Inflammatory macrophage (primary cell): Measurements from ENCODE around the gene GEMIN7.
"Not testable (repeated sequence)": the region's sequence is repeated elsewhere in the genome, so short reads cannot be mapped to it uniquely, and the experiment has no call there.

Source experiments
- DNase-seq, 2 donors: peaks; one replicate each; pipeline ENCODE4 v3.0.0-alpha.2; 2020 to 2022

The GEMIN7 gene

DNA sequence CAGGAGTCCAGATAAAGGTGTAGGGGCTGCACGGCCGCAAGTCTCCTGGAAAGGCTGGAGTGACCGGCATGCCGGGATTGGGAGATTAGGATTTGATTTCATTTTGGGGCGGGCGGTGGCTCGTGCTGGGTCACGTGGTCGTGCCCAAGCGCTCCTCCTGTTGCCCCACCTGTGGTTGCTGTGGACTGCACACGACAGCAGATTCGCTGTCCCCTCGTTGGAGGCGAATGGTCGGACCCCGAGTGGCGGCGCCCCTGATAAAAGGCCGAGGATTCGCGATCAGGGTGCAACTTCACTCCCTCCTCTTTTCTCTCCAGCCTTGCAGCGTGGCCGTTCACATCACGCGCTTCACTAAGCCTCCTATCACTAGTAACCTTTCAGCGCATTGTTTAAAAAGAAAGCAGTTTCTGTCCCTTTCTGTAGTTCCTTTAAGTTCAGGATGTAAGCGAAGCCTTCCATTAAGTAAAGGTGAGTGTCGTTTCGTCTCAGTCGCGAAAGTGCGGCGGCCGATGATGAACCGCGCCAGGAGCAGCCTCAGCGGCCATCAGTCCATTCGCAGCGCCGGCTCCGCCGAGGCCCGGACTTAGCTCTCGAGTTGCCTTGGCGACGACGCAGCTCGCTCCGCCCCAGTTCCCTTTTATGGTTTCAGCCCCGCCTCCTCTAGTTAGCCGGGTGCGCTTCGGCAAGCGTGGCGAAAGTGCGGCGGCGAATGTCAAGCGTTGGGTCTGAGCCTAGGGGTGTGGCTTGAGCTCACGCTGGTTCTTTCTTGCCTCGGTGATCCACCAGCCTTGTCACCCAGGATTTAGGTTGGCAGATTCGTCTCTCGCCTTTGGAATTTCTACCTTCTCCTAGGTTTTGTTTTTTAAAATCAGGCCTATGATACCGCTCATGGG, 12.2 kb downstream of the GEMIN7 start:
- DNase-seq: peak; percentile 99 to 100

DNA sequence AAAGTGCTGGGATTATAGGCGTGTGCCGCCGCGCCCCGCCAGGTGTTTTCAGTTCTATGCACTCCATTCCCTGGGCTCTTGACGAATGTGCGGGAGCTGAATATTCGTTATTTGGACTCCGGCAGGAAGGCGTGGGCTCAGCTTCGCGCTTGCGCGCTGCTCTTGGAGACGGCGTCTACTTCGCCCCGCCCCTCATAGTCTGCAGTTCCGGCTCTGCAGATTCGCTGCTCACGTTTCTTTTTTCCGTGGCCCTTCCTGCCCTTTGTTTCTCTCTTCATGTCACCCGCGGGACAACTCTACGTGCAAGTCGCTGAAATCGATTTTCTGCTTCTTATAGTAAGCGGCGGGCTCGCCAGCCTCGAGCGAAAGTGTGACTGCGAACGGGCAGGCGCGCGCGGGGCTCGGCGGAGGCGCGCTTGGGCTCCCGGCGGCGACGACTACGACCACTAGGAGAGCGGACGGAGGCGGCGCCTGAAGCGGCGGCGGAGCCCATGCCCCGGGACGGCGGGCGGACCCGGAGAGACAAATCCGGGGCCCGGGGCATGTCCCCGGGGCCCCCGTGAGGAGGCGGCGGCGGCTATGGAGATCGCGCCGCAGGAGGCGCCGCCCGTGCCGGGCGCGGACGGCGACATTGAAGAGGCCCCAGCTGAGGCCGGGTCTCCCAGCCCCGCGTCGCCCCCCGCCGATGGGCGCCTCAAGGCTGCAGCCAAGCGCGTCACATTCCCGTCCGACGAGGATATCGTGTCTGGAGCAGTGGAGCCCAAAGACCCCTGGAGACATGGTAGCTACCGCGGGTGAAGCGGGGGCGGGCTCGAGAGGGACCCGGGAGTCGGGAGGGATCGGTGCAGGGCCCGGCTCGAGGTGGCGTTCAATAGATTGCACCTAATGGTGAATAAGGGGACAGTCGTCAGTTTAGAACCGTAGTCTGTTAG, 14.0 kb downstream of the GEMIN7 start, which contains the start of gene PPP1R37:
PPP1R37 (plus strand) TSS at position 433 of the 932 bp plus-strand sequence; CDS start at position 580, 147 bp downstream.
- DNase-seq: peak; percentile 95 to 97

DNA sequence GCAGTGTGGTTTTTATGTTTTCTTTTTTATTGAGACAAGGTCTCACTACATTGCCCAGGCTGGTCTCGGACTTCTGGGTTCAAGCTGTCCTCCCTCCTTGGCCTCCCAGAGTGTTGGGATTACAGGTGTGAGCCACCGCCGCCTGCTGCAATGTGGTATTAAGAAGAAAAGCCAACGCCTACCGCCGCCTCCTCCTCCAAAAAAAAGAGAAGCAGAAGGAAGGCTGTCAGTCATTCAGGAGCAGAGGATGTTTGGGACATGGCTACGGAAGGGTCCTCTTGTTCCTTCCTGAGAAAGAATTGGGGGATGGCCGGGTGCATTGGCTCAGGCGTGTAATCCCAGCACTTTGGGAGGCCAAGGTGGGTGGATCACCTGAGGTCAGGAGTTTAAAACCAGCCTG, 15.1 kb downstream of the GEMIN7 start:
- DNase-seq: peak in 1 of 2 donors; percentile 54

DNA sequence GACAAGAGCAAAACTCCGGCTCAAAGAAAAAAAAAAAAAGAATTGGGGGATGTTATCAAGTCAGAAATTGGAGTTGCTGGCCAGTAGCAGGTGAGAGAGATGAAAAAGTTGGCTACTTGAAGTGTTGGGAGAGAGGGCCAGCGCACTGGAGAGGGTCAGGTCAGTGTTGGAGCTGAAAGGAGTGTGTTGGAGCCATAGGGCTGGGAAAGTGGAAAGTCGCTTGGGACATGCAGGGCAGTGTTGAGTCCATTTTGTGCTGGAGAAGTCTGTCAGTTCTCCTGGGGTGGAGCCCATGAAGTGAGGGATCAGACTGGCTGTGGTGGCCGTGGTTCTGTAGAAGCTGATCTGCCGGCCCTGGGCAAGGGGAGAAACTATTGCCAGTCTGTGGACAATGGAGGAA, 15.6 kb downstream of the GEMIN7 start:
- DNase-seq: no peak

DNA sequence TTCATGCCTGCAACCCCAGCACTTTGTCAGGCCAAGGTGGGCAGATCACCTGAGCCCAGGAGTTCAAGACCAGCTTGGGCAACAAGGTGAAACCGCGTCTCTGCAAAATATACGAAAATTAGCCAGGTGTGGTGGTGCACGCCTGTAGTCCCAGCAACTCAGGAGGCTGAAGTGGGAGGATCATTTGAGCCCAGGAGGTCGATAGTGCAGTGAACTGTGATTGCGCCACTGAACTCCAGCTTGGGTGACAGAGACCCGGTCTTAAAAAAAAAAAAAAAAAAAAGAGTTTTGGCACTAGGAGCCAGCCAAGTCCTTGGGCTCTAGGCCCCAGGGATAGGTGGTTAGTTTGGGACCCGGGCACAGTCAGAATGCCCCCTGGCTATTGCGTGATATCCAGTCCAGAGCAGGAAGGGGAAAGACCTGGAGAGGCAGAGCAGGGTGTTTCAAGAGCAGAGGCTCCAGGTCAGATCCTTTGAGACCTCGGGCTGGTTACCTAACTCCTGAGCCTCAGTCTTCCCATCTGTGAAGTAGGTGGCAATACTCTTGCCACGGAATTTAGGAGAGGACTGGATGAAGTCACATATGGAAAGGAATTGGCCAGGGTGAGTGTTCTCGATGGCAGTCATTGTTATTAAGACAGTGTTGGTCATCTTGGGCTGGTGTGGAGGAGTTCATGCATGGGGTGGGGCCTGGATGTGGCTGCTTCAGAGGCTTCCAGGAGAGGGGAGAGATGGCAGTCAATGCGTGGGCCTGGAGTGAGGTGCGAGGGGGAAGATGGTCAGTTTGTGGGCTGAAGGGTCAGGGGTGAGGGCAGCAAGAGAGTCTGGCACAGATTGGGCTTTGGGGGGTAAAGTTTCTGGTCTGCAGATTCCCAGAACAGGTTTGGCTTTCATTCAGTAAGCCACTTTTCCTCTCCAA, 16.7 kb downstream of the GEMIN7 start:
- no peak for DNase-seq

DNA sequence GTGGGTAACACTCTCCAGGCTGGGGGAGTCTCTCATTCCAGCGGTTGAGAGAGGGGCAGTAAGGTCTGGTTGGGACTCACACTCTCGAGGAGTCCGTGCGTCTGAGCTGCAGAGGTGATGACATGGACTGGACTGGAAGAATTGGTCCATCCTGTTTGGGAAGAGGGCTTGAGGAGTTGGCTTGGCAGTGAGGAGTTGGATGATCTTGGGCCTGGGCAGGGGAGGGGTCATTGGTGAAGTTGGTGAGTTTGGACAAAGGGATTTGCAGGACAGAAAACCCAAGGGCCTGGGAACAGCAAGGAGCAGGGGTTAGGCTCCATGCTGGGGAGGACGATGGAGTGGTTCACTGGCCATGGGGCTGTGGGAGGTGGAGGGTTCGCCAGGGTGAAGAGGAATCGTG, 17.6 kb downstream of the GEMIN7 start:
- no peak for DNase-seq

DNA sequence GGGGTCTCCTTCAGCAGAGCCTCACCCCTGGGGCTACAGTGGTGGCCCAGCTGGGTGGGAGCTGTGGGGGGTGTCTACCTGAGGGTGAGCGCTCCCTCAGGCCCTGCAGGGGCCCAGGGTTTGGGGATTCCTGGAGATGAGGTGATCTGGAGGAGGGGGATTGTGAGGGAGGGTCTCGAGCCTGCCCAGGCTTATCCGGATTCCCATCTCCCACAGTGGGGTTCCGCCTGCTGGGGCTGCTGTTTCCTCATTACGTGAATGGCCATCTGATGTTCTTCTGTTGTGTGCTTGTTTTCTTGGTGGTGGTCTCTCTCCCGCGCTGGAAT, 18.4 kb downstream of the GEMIN7 start:
- DNase-seq: no peak

DNA sequence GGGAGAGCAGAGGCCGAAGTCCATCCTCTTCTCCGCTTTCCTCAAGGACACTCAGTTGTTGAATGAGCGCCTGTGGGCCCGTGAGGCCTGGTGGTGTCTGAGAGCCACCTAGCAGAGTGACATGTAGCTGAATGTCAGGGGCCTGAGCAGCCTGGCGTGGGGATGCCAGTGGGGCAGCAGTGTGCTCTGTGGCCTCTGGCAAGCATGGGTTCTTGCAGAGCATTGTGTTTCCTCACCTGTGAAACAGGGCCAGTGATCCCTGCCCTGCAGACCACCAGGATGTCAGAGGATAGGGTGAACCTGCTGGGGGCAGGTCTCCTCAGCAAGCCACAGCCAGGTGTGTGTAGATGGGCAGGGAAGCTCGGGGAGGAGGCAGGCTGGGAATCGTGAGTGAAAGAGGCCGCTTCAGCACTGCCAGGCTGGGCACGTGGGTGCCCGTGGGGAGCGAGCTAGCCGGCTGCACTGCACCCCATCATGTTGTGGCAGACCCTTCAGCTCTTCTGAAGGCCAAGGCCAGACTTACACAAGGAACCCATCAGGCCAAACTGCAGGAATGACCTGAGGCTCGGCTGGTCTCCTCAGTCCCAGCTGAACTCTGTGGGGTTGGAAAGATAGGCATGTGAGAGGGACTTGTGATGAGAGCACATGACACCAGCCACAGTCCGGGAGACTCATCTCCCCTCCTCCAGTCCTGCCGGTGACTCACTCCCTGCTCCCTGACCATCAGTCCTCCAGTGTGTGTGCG, 18.9 kb downstream of the GEMIN7 start:
- DNase-seq: peak; percentile 87 to 95

DNA sequence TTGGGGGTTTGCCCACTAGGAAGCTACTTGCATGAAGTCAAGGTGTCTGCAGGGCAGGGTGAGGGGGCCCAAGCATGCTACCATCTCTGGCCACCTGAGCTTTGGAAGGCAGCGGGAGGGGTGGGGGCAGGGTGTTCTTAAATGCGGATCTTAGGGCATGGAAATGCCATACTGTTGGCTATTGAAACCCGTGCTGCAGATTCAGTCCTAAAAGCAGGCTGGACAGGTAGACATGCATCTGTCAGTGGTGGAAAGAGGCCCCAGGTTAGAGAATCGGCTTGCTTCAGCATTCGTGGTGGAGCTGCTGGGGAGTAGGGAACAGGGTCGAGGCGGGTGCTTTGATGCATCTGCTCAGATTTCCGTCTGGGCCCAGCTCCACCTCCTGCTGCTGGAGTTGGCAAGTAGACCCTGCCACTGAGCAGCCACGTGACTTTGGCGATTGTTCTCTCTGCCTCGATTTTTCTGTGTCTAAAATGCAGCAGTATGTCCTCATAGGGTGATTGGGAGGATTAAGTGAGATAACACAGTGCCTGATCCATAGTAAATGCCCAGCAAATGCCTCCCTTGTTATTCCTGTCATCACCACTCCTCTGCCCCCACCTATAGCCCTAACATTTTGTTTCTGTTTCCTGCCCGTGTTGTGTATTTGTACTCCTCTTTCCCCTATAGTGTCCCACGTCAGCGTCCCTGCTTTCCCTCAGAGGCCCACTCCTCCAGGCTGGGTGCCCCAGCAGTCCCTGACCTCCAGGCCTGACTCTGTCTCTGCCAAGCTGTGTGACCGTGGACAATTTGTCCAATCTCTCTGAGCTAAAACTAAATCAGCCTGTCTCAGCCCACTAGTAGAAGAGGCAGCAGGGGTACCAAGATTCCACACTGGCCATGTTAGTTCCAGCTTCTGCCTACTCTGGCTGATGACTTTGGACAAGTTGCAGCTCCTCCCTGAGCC, 19.7 kb downstream of the GEMIN7 start:
- no peak for DNase-seq

DNA sequence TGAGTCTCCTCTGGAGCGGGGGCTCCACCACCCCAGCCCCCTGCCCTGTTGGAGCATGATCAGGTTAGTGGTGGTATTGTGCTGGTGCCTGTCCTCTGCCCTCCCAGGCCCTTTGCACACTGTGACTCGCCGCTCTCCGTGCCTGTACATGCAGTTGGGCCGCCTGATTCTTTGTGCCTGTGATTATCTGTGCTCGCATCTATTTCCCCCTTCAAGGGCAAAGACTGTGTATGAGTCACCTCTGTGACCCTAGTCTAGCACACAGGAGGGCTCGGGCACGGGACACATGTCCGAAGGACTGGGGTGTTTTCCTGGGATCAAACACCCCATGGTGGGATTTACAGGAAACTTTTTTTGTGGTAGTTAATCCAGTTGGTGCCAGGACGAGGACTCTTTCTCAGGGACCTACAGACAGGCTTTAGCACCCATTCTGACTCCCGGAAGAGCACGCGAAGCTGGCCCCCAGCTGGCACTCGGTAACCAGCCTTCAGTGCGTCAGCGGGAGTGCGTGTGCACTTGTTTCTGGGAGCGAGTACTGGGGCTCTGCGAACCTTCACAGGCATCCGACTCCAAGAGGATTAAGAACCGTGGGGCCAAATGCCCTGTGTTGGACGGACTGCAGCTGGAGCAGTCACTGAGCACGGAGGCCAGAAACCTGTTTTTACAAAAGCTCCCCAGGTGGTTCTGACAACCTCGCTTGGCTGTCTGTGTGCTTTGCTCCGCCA, 20.6 kb downstream of the GEMIN7 start:
- DNase-seq: no peak

DNA sequence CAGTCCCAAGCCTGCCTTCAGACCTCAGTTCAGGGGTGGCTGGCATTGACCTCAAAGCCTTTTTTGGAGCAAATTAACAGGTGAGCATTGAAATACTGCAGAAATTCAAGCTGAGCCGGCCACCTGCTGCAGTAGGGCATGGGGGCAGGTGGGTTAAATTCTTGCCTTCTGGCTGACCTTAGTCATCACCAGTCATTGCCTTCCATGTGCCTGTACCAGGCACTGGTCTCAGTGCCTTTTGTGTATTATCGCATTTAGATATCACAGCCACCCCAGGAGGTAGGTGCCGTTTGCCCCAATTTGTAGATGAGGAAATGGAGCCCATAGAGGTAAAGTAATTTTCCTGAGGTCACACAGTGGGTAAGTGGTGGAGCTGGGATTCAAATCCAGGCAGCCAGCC, 21.1 kb downstream of the GEMIN7 start:
- no peak for DNase-seq

DNA sequence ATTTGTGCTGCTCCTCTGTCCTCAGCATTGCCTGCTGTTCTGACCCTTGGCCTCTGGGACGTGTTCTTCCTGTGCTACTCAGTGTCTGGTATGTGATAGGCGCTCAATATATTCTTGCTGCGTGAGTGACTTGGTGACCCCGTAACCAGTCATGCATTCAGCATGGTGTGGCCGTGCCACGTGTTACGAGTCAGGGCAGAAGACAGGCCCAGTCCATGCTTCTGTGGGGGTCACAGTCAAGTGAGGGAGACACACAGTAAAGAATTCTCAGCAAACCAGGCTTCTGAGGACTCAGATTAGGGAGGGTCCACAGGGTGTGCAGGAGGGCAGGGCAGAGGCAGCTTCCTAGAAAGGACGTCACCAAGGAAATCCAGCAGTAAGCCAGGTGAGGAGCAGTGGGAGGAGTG, 21.8 kb downstream of the GEMIN7 start:
- DNase-seq: no peak

DNA sequence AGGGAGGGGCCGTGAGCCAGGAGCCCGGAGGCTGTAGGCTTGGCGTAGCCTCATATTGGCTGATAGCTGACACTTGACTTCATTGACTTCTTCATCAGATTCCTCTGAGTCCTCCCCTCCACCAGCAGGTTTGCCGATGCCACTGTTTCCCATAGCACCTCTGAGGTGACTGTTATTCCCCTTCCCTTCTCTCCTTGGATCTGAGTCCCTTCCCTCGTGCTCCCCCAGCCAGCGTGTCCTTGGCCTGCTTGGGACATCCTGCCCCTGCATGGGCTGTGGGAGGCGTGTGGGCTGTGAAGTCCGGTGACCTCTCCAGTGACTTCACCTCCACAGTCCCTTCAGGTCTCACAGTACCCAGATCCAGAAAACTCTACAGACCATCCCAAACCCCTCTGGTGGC, 22.7 kb downstream of the GEMIN7 start:
- DNase-seq: peak in 1 of 2 donors; percentile 64

DNA sequence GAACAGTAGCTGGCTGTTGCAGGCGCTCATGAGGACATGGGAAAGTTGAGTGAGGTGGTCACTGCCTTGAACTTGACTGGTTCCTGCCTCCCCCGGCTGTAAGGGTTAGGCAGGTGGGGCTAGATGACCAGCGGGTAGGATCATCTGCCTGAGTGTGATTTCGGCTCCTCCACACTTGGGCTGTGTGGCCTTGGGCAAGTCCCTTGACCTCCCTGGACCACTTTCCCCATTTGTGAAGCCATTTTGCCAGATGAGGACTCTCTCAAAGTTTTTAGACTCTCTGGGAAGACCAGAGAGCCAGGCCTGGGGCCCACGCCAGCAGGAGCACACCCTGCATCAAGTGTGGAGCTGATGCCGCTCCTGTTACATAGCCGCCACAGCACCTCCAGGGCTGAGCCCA, 23.4 kb downstream of the GEMIN7 start:
- no peak for DNase-seq

DNA sequence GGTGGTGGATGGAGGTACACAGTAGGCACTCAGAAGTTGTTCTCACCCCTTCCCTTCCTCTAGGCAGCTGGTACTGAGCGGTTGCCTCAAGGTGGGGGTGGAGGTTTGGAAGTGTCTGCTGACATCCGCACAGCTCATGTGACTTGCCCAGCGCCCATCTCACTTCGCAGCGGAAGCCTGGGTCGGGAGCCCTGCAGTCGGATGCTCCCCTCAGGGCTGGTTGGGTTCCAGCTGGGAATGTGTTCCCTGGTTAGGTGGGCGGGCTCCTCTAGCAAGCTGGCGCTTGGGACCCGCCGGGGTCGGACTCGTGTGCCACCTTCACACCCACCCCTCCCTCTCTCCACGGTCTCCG, 24.1 kb downstream of the GEMIN7 start:
- DNase-seq: peak; percentile 33 to 69

DNA sequence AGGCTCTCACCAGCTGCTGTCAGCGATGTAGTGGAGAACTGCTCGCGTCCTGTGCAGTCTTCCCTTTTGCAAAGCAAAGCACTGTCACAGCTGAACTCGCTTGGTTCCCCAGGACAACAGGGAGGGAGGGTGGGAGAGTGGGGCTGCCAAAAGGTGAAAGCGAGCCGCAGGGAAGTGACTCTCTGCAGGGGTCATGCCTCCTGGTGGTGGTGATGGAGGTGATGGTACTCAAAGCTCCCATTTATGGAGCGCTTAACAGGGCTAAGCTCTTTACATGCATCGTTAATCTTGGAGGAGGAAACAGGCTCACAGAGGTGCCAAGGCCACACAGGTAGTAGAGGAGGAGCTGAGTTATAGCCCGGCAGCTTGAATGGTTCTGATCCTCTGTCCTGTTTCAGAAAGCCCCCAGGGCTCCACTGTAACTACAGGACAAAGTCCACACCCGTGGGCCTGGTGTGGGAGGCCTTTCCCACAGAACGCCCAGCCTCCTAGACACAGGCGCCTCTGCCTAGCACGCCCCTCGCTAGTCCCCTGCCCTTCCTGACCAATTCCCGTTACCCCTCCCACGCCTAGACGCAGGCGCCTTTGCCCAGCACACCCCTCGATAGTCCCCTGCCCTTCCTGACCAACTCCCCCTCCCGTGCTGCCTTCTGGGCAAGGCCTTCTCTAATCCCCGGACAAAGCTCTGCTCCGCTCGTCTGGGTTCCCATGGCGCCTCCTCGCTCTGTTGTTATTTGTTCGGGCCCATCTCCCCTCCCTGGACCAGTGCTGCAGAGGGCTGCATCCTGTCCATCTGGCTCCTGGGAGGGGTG, 24.7 kb downstream of the GEMIN7 start:
- no peak for DNase-seq

DNA sequence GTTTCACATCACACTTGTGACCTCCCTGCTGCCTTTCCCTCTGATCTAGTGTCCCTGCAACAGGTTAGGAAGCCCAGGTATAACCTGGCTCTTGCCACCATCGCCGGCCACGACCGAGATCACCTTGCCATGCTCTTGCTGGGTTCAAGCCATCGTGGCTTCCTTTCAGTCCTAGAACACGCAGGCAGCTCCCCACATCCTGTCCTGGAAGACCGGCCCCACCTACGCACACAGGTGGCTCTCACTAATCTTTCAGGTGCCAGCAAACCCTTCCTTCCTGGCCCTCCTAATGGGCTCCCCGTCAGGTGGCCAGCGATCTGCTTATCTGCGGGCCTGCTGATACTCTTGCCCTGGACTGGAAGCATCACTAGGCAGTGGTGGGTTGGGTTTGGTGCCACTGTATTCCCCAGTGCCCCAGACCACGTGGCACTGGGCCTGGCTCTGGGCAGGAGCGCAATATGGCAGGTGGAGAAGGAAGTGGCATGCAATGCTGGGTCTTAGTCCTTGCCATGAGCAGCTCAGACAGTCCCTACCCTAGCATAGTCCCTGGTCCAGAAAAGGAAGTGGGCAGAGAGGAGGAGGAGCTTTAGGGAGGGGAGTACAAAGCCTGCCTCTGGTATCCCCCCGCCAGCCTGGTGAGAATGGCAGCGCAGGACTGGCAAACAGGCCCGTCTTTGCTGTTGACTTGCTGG, 25.7 kb downstream of the GEMIN7 start:
- DNase-seq: no peak

DNA sequence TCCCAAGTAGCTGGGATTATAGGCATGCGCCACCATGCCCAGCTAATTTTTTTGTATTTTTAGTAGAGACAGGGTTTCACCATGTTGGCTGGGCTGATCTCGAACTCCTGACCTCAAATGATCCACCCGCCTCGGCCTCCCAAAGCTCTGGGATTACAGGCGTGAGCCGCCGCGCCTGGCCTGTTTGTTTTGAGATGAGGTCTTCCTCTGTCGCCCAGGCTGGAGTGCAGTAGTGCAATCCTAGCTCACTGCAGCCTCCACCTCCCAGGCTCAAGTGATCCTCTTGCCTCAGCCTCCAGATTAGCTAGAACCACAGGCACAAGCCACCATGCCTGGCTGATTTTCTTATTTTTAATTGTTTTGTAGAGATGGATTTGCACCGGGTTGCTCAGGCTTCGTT, 27.3 kb downstream of the GEMIN7 start:
- not testable (repeated sequence) for DNase-seq
